ENCODE measurements around the gene PLGLB2.
"Not testable (repeated sequence)": the region's sequence is repeated elsewhere in the genome, so short reads cannot be mapped to it uniquely, and the experiment has no call there.

The PLGLB2 gene

DNA sequence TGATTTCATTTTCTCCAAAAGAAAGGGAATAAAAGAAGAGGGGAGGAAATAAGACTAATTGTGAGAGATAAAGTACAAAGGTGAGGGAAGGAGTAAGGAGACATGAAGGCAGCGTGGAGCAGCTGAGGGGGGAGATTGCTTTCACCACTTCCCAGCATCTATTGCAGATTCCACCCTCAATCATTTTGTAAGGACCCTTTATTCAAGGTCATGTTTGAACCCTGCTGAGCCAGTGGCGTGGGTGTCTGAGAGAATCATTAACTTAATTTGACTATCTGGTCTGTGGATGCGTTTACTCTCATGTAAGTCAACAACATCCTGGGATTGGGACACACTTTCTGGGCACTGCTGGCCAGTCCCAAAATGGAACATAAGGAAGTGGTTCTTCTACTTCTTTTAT lies at the start of gene PLGLB2:
PLGLB2 (plus strand) TSS at position 297 of the 400 bp plus-strand sequence; CDS start at position 364, 67 bp downstream.
- not testable (repeated sequence) for DNase-seq

DNA sequence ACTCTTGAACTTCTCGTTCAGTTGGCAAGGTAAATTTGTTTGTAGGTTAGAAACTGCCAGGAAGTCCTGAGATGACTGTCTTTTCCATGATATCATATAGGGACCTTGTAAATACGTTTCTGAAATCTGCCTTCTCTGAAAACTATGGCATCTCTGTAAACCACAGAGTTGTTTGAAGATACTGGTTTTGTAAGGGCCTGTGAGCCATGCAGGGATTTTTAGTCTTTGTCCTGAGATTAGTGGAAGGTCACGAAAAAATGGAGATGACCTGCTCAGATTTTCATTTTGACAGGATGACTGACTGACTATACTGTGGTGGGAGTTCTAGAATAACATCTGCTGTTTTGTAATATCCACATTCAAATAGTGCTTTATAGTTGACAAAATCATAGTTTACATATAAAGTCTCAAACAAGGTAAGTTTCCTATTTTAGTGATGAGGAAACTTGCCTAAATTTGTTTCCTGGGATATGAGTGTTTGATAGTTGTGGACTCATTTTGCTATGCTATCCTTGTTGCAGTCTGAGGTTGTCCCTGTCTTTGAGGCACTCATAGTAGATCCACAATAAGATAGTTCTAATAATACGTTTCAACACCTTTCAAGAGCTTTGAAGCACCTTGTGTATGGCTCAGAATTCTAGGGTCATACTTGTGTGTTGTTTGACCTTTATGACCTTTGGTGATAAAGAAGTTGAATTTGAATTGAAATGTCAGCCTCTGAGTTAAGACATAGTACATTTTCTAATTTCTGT lies 43.1 kb upstream of the PLGLB2 start:
- not testable (repeated sequence) for DNase-seq

DNA sequence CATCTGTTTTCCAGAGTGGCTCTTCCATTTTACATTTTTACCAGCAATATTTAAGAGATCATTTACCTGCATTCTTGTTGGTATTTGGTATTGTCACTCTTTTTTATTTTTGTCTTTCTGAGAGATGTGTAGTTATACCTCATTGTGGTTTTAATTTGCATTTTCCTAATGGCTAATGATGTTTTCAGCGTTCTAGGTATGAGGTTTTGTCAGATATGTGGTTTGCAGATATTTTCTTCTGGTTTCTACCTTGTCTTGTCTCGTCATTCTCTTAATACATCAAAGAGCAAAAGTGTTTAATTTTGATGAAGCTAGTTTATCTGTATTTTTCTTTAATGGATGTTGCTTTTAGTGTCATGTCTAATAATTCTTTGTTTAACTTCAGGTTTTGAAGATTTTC lies 39.5 kb upstream of the PLGLB2 start:
- not testable (repeated sequence) for DNase-seq

DNA sequence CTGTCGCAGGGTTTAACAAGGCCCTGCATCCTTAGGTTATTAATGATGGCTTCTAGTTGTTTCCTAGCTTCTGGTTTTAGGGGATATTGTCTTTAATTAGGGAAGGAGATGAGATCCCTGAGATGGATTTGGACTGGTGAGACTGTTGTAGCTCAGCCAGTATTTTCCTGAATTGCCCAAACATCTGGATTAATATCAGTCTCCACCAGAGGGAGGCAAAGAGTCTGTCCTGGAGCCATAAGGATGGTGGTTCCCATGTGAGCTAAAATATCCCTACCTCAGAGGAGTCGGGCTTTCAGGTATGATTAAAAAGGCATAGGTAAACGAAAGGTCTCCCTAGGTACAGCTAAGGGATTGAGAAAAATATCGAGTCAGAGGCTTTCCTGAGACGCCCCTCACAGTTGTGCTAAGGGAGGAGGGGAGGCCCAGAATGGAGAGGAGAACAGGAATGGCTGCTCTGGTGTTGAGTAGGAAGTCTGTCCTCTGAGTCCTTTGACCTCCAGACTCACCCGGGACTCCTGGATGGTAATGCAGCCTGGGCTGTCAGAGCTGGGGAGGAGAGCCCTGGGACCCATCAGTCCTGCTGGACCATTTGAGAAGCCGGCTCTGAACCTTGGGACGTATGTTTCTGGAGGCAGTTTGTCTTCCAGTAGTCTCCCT lies 19.8 kb upstream of the PLGLB2 start:
- DNase-seq: not testable (repeated sequence)

DNA sequence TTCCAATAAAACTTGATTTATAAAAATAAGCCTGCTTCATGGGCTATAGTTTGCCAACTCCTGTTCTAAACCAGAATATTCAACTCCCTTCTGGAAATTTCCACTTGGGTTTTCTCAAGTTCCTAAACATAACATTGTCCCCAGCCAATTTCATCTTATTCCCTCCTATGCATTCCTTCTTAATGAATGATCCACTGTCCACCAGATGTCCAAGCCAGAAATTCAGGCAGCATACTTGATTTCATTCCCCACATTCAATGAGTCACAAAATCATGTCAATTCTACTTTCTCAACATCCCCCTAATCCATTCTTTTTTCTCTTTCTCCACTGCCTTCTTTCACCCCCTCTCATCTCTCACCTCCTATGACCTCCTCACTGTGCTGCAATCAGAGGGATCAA lies 7.0 kb upstream of the PLGLB2 start:
- DNase-seq: not testable (repeated sequence)

DNA sequence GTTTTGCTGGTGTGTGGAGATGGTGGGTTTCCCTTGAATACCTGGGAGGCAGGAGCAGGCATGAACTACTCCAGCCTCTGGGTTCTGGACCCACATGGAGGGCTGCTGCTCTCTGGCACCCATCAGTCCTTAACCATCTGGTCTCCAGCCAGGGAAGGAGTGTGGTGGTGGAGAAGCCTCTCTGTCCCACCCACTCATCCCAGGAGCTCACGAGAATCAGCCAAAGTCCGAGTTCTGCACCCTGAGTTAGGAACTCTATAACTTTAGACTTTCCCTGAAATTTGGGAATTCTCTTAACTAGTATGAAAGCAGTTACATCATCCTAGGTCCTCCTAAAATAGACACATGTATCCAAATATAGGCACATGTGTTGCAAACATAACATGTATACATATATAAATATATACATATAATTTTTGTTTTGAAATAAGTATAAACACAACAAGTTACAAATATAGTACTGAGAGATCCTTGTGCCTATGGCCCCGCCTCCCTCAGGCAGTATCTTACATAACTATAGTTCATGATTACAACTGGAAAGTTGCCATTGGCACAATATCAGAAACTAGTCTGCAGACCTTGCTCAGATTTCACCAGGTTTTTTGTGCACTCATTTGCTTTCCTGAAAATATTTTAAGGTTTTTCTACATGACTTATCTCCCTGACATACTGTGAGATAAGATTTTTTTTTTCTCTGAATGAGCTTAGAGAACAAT lies 5.3 kb upstream of the PLGLB2 start:
- not testable (repeated sequence) for DNase-seq

DNA sequence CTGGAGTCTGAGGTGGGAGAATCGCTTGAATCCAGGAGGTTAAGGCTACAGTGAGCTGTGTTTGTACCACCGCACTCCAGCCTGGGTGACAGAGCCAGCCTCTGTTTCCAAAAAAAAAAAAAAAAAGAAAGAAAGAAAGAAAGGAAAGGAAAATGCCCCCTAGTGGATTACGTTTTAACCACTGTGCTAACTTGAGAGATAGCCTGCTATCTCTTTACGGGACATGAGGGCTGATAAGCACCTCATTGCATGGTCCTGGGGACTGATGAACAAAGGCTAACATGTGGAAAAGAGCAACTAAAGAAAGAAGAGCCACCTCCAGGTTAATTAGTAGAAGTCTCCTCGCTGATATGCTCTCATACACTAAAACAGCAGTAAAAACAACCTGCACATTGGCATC lies 4.2 kb upstream of the PLGLB2 start:
- not testable (repeated sequence) for DNase-seq

DNA sequence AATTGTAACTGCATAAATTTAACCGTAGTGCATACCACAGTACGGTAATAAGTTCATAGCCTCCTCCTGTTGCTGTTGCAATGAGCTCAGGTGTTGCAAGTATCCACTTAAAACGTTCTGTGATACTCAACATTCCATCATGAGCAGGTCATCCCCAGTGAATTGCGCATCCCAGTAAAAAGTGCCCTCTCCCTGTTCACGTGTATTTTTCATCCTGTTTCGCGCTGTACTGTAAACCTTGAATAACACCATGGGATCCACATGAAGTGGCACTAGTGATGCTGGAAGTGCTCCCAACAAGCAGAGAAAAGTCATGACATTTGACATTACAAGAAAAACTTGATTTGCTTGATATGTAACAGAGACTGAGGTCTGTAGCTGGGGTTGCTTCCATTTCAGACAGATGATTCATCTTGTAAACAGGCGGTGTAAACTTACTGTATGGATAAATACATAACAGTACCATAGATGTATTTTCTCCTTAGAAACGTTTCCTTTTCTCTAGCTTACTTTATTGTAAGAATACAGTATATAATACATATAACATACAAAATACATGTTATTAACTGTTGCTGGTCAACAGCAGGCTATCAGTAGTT lies 2.4 kb upstream of the PLGLB2 start:
- DNase-seq: not testable (repeated sequence)

DNA sequence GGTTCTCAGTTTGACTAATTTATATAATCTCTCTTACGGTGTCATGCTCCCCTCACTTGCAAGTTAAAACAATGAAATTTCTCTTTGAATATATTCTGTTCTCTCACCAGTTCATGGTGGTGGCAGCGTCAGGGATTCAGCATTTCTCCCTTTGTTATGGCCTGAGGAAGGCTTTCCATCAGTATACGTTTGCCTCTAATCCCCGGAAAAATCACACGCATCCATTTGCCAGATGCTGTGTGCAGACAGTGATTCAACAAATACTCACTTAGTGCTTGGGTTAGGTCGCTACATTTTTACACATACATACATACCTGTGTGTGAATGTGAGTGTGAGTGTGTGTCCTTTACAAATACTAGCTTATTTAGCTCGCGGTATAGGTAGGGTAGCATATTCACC lies 637 bp downstream of the PLGLB2 start:
- DNase-seq: not testable (repeated sequence)

DNA sequence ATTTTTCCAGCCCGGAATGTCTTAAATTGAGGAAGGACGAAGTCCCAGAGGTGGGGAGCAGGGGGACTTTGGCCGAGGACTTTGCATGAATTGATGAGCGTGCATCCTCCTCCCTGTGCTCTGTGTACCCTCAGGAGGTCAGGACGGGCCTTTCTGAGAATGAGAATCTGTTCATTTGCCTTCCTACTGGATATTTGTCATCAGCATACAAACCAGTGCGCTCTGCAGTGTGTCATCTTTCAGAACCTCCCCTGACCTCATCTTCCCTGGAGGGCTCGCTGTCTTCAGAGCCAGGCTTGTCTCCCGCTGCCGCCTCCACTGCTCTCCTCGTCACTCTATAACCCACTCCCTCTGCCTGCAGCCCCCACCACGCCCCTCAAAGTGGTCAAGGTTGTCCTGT lies 2.7 kb downstream of the PLGLB2 start:
- not testable (repeated sequence) for DNase-seq

DNA sequence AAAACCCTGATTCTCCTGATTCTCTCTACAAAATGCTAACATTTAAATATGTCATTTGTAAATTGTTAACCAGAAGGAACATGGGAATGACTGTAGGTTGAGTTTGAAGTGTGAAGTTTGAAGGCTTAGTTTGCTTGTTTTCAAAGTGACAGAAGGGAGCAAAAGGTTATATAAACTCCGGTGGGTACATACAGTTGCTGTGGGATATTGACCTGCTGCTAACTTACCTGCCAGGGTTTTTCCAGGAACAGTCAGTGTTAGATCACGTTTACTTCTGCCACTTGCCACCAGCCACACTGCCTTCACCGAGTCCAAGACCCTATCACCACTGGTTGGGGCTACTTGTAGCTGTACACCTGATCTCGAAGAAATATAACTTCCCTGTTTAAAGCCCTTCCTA lies 6.9 kb downstream of the PLGLB2 start:
- DNase-seq: not testable (repeated sequence)
